DOHH2 (cell line): ENCODE measurements around the gene PMM2.

Source experiments
- H3F3A ChIP-seq: fragments of 200-600 bp; sonication (generic), shearing (Covaris generic); 2 replicates; pipeline ENCODE4 v1.6.0; 2016; ENCODE audit warnings: antibody characterized with exemption, mild to moderate bottlenecking; ENCODE audit not compliant: control insufficient read depth, insufficient read depth
- H3K27ac ChIP-seq: fragments of 200-600 bp; sonication (generic); 2 replicates; pipeline ENCODE4 v1.5.1; 2014; ENCODE audit warnings: low read depth, mild to moderate bottlenecking, low read length, moderate library complexity
- H3K27me3 ChIP-seq: fragments of 200-600 bp; sonication (generic); 2 replicates; pipeline ENCODE4 v1.6.1; 2014; ENCODE audit warnings: mild to moderate bottlenecking, low read length, mixed read lengths; ENCODE audit not compliant: control insufficient read depth
- H3K36me3 ChIP-seq: fragments of 200-600 bp; sonication (generic); 2 replicates; pipeline ENCODE4 v1.6.1; 2014; ENCODE audit warnings: mild to moderate bottlenecking, low read length, moderate library complexity, mixed read lengths; ENCODE audit not compliant: control insufficient read depth
- H3K4me1 ChIP-seq: fragments of 200-600 bp; sonication (generic); 2 replicates; pipeline ENCODE4 v1.6.1; 2014; ENCODE audit warnings: mild to moderate bottlenecking, low read length, mixed read lengths; ENCODE audit not compliant: control insufficient read depth
- H3K4me2 ChIP-seq: fragments of 200-600 bp; sonication (generic); 2 replicates; pipeline ENCODE4 v1.6.0; 2014; ENCODE audit warnings: mild to moderate bottlenecking, low read length, moderate library complexity
- H3K4me3 ChIP-seq: fragments of 200-600 bp; sonication (generic); 2 replicates; pipeline ENCODE4 v1.5.1; 2014; ENCODE audit warnings: mild to moderate bottlenecking, low read length, mixed read lengths
- H3K79me2 ChIP-seq: fragments of 200-600 bp; sonication (generic); 2 replicates; pipeline ENCODE4 v1.6.1; 2014; ENCODE audit warnings: mild to moderate bottlenecking, low read length, mixed read lengths; ENCODE audit not compliant: control insufficient read depth
- H3K9me2 ChIP-seq: fragments of 200-600 bp; sonication (generic); replicated peaks from 2 replicates; pipeline ENCODE4 v1.6.1; 2014; ENCODE audit warnings: mild to moderate bottlenecking, low read length, mixed read lengths; ENCODE audit not compliant: control insufficient read depth
- H3K9me3 ChIP-seq: fragments of 200-600 bp; sonication (generic); 2 replicates; pipeline ENCODE4 v1.6.1; 2014; ENCODE audit warnings: antibody characterized with exemption, low read length, mixed read lengths; ENCODE audit not compliant: control insufficient read depth, insufficient read depth
- H4K20me1 ChIP-seq: fragments of 200-600 bp; sonication (generic); 2 replicates; pipeline ENCODE4 v1.6.0; 2014; ENCODE audit warnings: low read depth, mild to moderate bottlenecking, antibody characterized with exemption, low read length, moderate library complexity; ENCODE audit not compliant: control insufficient read depth, insufficient read depth
- CTCF ChIP-seq: fragments of 200-600 bp; sonication (generic); IDR thresholded peaks from one replicate; pipeline ENCODE4 v1.5.1; 2014; ENCODE audit warnings: antibody characterized with exemption, mild to moderate bottlenecking, low read depth, low read length; ENCODE audit not compliant: poor library complexity, severe bottlenecking
- EZH2phosphoT487 ChIP-seq: fragments of 200-600 bp; sonication (generic); IDR thresholded peaks from 2 replicates; pipeline ENCODE4 v1.6.1; 2017; ENCODE audit warnings: borderline replicate concordance, mild to moderate bottlenecking, antibody characterized with exemption, low read length, moderate library complexity, mixed read lengths

The PMM2 gene

GRCh38 chr16:8854298-8854948, 56.8 kb downstream of the PMM2 start:
- H3K36me3 ChIP-seq = peaks cover 86% of the 10 kb centered on the region
- peaks cover 16% of the 10 kb centered on the region for H3K79me2 ChIP-seq
- no peaks in the 10 kb centered on the region for H3K9me2 ChIP-seq
- no peaks in the 10 kb centered on the region; the same call in 1 of the 2 replicates for H4K20me1 ChIP-seq
- H3F3A ChIP-seq = peaks cover 4% of the 10 kb centered on the region; the same call in 1 of the 2 replicates
- no peaks in the 10 kb centered on the region for H3K9me3 ChIP-seq
- TF ChIP-seq EZH2phosphoT487 (no peak), CTCF (no peak)
- H3K4me1 ChIP-seq = no peaks in the 10 kb centered on the region
- no peak overlapping the region for H3K4me3 ChIP-seq
- H3K27ac ChIP-seq = no peak overlapping the region
- no peak overlapping the region for H3K4me2 ChIP-seq
- H3K27me3 ChIP-seq = no peaks in the 10 kb centered on the region

- Histone ChIP-seq H3F3A (peaks cover 4% of the 10 kb centered on the region; the same call in 1 of the 2 replicates), H3K36me3 (peaks cover 83% of the 10 kb centered on the region), H3K27me3 (no peaks in the 10 kb centered on the region), H4K20me1 (peaks cover 3% of the 10 kb centered on the region; the same call in 1 of the 2 replicates), H3K27ac (no peak overlapping the region), H3K4me2 (no peak overlapping the region), H3K4me1 (peaks cover under 1% of the 10 kb centered on the region; the same call in 1 of the 2 replicates), H3K4me3 (no peak overlapping the region), H3K79me2 (peaks cover 24% of the 10 kb centered on the region), H3K9me2 (no peaks in the 10 kb centered on the region), H3K9me3 (no peaks in the 10 kb centered on the region)
- TF ChIP-seq EZH2phosphoT487 = no peak
- peak; percentile 42 for TF ChIP-seq CTCF
Observed at GRCh38 chr16:8855051-8855786, 57.6 kb downstream of the PMM2 start.

GRCh38 chr16:8855972-8856371, 58.3 kb downstream of the PMM2 start:
- Histone ChIP-seq H3K27ac (no peak overlapping the region), H3K4me2 (no peak overlapping the region), H3K27me3 (no peaks in the 10 kb centered on the region), H4K20me1 (peaks cover 5% of the 10 kb centered on the region; the same call in 1 of the 2 replicates), H3F3A (peaks cover 4% of the 10 kb centered on the region; the same call in 1 of the 2 replicates), H3K4me1 (peaks cover 8% of the 10 kb centered on the region), H3K9me3 (no peaks in the 10 kb centered on the region), H3K4me3 (no peak overlapping the region), H3K36me3 (peaks cover 79% of the 10 kb centered on the region), H3K79me2 (peaks cover 31% of the 10 kb centered on the region), H3K9me2 (no peaks in the 10 kb centered on the region)
- TF ChIP-seq EZH2phosphoT487 (no peak), CTCF (no peak)
